T-cell (primary cell): ENCODE results near the gene MYO5C. TPM values are rescaled to one million over a fixed set of nuclear protein-coding genes. Genes with fewer than 3 reads are reported as not detected.

Experiments
- ATAC-seq, 4 experiments: fragments of 200-7000 bp in 3 of 4; fragments of 150-1000 bp in 1 of 4; cut with Tn5 transposase; replicated peaks in 1 of 4; 1 replicate in 3 of 4; 2 replicates in 1 of 4; pipeline ENCODE4 v1.10.0; 2021; ENCODE audit warnings: moderate library complexity in 3 of 4, mild to moderate bottlenecking in 2 of 4, moderate number of reproducible peaks in 1 of 4
- CTCF ChIA-PET, 2 donors: fragments of 300-600 bp; sonication (Branson Sonifier 250); formaldehyde crosslinking; loops; one replicate each; lab custom pipeline; 2022; ENCODE audit warnings: antibody characterized with exemption in 2 of 2; lab: Charles Lee
- POLR2A ChIA-PET, 2 donors: fragments of 300-600 bp; sonication (Branson Sonifier 250); formaldehyde crosslinking; loops; one replicate each; lab custom pipeline; 2022; ENCODE audit warnings: antibody characterized with exemption in 2 of 2; lab: Charles Lee
- DNase-seq, 35 experiments: peaks; one replicate each; pipeline versions ENCODE4 v3.0.0 to v3.0.0-alpha.2; 2013 to 2023
- H3K27ac ChIP-seq: one replicate; pipeline ENCODE4 v1.5.1; 2013; ENCODE audit warnings: low read length
- H3K27me3 ChIP-seq, 2 experiments: replicated peaks in 1 of 2; 1 replicate in 1 of 2; 2 replicates in 1 of 2; pipeline versions ENCODE4 v1.6.1 to v1.7.0; 2013; ENCODE audit warnings: low read length in 1 of 2, mixed read lengths in 1 of 2; ENCODE audit not compliant: control insufficient read depth in 2 of 2, insufficient read depth in 2 of 2; ENCODE audit errors: extremely low read depth in 1 of 2
- H3K36me3 ChIP-seq, 2 donors: 1 replicate in 1 of 2; 2 replicates in 1 of 2; pipeline versions ENCODE4 v1.6.1 to v1.7.0; 2013; ENCODE audit warnings: low read length in 1 of 2; ENCODE audit not compliant: control insufficient read depth in 2 of 2, insufficient read depth in 1 of 2; ENCODE audit errors: extremely low read depth in 1 of 2
- H3K4me1 ChIP-seq, 2 experiments: 1 replicate in 1 of 2; 2 replicates in 1 of 2; pipeline versions ENCODE4 v1.6.1 to v1.7.0; 2013; ENCODE audit warnings: low read length in 2 of 2, mixed read lengths in 1 of 2; ENCODE audit not compliant: insufficient read depth in 2 of 2, control insufficient read depth in 1 of 2; ENCODE audit errors: extremely low read depth in 1 of 2
- H3K4me3 ChIP-seq, 2 donors: 1 replicate in 1 of 2; 2 replicates in 1 of 2; pipeline versions ENCODE4 v1.5.1 to v1.7.0; 2013; ENCODE audit warnings: mild to moderate bottlenecking in 2 of 2, low read length in 1 of 2, moderate library complexity in 1 of 2; ENCODE audit not compliant: control insufficient read depth in 1 of 2; ENCODE audit errors: extremely low read depth in 1 of 2
- H3K9me3 ChIP-seq: 2 replicates; pipeline ENCODE4 v1.7.0; 2013
- H3K27ac Mint-ChIP-seq, 2 donors: one replicate each; pipeline ENCODE4 v1.8.0; 2020 to 2021; ENCODE audit warnings: mild to moderate bottlenecking in 2 of 2, mixed read lengths in 2 of 2
- H3K27me3 Mint-ChIP-seq, 2 donors: one replicate each; pipeline ENCODE4 v1.8.0; 2021 to 2022; ENCODE audit warnings: mixed read lengths in 2 of 2
- H3K36me3 Mint-ChIP-seq: one replicate; pipeline ENCODE4 v1.8.0; 2021; ENCODE audit warnings: mixed read lengths
- H3K4me1 Mint-ChIP-seq, 3 donors: one replicate each; pipeline ENCODE4 v1.8.0; 2020 to 2022; ENCODE audit warnings: mixed read lengths in 3 of 3, mild to moderate bottlenecking in 1 of 3
- H3K4me3 Mint-ChIP-seq, 3 donors: one replicate each; pipeline ENCODE4 v1.8.0; 2020 to 2022; ENCODE audit warnings: mild to moderate bottlenecking in 3 of 3, mixed read lengths in 3 of 3, moderate library complexity in 3 of 3
- H3K9me3 Mint-ChIP-seq, 3 donors: one replicate each; pipeline ENCODE4 v1.8.0; 2020 to 2022; ENCODE audit warnings: mixed read lengths in 3 of 3
- WGBS: methylation state at CpG from one replicate; pipeline ENCODE4 v1.1.5; 2013; ENCODE audit warnings: missing lambda C conversion rate; ENCODE audit not compliant: insufficient coverage; 5-methylcytosine and 5-hydroxymethylcytosine counted together
- total RNA-seq, 35 experiments: library from RNA in 6 of 35; stranded (reverse) in 6 of 35; fragments of 120-200 nt in 1 of 35; gene quantifications; one replicate each; pipeline versions ENCODE4 v1.2.1 to v1.2.4 and lab custom pipeline; 2013 to 2026

Gene MYO5C
- total RNA-seq (under 1 TPM; 0.33 to 0.73 (median 0.53) TPM), total RNA-seq (lab: John Stamatoyannopoulos, UW) (0.17 to 3.0 (median 0.82) reads per million in 29 experiments)
- total RNA-seq (2013): 0.57 TPM

- no peak within 1 kb of the TSS for H3K27ac Mint-ChIP-seq
- DNase-seq: no peak
These were observed at the start of gene MYO5C for GRCh38 chr15:52295421-52296001. Gene MYO5C, minus strand, starts transcription at chr15:52295804. Its CDS starts 168 bp downstream, at chr15:52295636.

GRCh38 chr15:52344592-52344991 lies 49.0 kb upstream of the MYO5C start:
- peaks cover 2 to 42% of the 10 kb centered on the region in 2 donors for H3K36me3 ChIP-seq
- H3K9me3 ChIP-seq: no peaks in the 10 kb centered on the region
- Mint-ChIP-seq H3K27ac (no peak overlapping the region), H3K4me1 (no peaks in the 10 kb centered on the region), H3K4me3 (no peak overlapping the region), H3K36me3 (peaks cover 41% of the 10 kb centered on the region), H3K9me3 (no peaks in the 10 kb centered on the region), H3K27me3 (no peaks in the 10 kb centered on the region)
- H3K27ac ChIP-seq: no peak overlapping the region
- no peaks in the 10 kb centered on the region for H3K27me3 ChIP-seq
- DNase-seq: no peak
- H3K4me3 ChIP-seq: no peak overlapping the region
- POLR2A ChIA-PET: interaction anchor here in 1 of 2 donors (0.7 kb wide), 1 partner anchor 19 kb away, joined by 3 read pairs; no protein-coding TSS in a partner anchor
- no peaks in the 10 kb centered on the region for H3K4me1 ChIP-seq
- CTCF ChIA-PET: interaction anchor here in 1 of 2 donors (0.8 kb wide), 1 partner anchor 1230 kb away, joined by 3 read pairs; no protein-coding TSS in a partner anchor
- WGBS: no CpG with 5 or more reads among the region's 1 CpG
- no peak for ATAC-seq

More at GRCh38 chr15:52295421-52296001, at the start of gene MYO5C:
- ChIA-PET POLR2A (no interaction called here), CTCF (no interaction called here)
- Histone ChIP-seq H3K4me3 (peak within 1 kb of the TSS in 1 of 2 donors; percentile 25), H3K27me3 (peaks cover 0 to 29% of the 10 kb centered on the region in 2 experiments), H3K4me1 (peaks cover 0 to 10% of the 10 kb centered on the region in 2 experiments), H3K9me3 (no peaks in the 10 kb centered on the region), H3K27ac (no peak within 1 kb of the TSS), H3K36me3 (no peaks in the 10 kb centered on the region)
- WGBS: 2% methylated on average over 65 of the region's 65 CpGs
- Mint-ChIP-seq H3K4me3 (peak within 1 kb of the TSS; percentile 42 to 66 (median 49)), H3K27me3 (peaks cover 31 to 40% of the 10 kb centered on the region in 2 donors), H3K4me1 (peaks cover 5 to 7% (median 5%) of the 10 kb centered on the region in 3 donors), H3K36me3 (no peaks in the 10 kb centered on the region), H3K9me3 (no peaks in the 10 kb centered on the region)
- peak in 3 of 4 experiments; percentile 44 to 49 (median 49) for ATAC-seq

- H3K9me3 Mint-ChIP-seq: no peaks in the 10 kb centered on the region
- H3K4me1 ChIP-seq: no peaks in the 10 kb centered on the region
- H3K27me3 Mint-ChIP-seq: no peaks in the 10 kb centered on the region
- no peaks in the 10 kb centered on the region for H3K9me3 ChIP-seq
- WGBS: no CpG with 5 or more reads among the region's 3 CpGs
- no peaks in the 10 kb centered on the region for H3K27me3 ChIP-seq
- no peak overlapping the region for H3K4me3 Mint-ChIP-seq
- H3K27ac Mint-ChIP-seq: no peak overlapping the region
- H3K4me1 Mint-ChIP-seq: no peaks in the 10 kb centered on the region
- POLR2A ChIA-PET: no interaction called here
- H3K36me3 ChIP-seq: peaks cover 2 to 38% of the 10 kb centered on the region in 2 donors
- H3K4me3 ChIP-seq: no peak overlapping the region
- no peak overlapping the region for H3K27ac ChIP-seq
- CTCF ChIA-PET: interaction anchor here (0.8 to 1.0 kb wide), 2 partner anchors 13 kb away, joined by 3 read pairs; no protein-coding TSS in a partner anchor
- DNase-seq: no peak
- no peak for ATAC-seq
- peaks cover 37% of the 10 kb centered on the region for H3K36me3 Mint-ChIP-seq
These were observed 48.2 kb upstream of the MYO5C start for GRCh38 chr15:52343831-52344230.

GRCh38 chr15:52340093-52340492 lies 44.5 kb upstream of the MYO5C start:
- 98% methylated on average over 13 of the region's 16 CpGs for WGBS
- H3K9me3 ChIP-seq: no peaks in the 10 kb centered on the region
- Mint-ChIP-seq H3K36me3 (peaks cover 26% of the 10 kb centered on the region), H3K4me1 (peaks cover 0 to 3% (median 0%) of the 10 kb centered on the region in 3 donors), H3K27ac (peak overlapping the region in 1 of 2 donors; percentile 19), H3K9me3 (no peaks in the 10 kb centered on the region), H3K27me3 (no peaks in the 10 kb centered on the region), H3K4me3 (no peak overlapping the region)
- no peaks in the 10 kb centered on the region for H3K4me1 ChIP-seq
- no peak for ATAC-seq
- H3K36me3 ChIP-seq: peaks cover 2 to 30% of the 10 kb centered on the region in 2 donors
- H3K27me3 ChIP-seq: no peaks in the 10 kb centered on the region
- POLR2A ChIA-PET: interaction anchor here in 1 of 2 donors (0.6 to 0.7 kb wide), 2 partner anchors 1606 to 1837 kb away, joined by 4 read pairs; no protein-coding TSS in a partner anchor
- CTCF ChIA-PET: no interaction called here
- H3K27ac ChIP-seq: no peak overlapping the region
- DNase-seq: no peak
- H3K4me3 ChIP-seq: no peak overlapping the region

GRCh38 chr15:52338891-52339290 lies 43.3 kb upstream of the MYO5C start:
- Histone ChIP-seq H3K27ac (no peak overlapping the region), H3K4me1 (no peaks in the 10 kb centered on the region), H3K4me3 (no peak overlapping the region), H3K27me3 (no peaks in the 10 kb centered on the region), H3K9me3 (no peaks in the 10 kb centered on the region), H3K36me3 (peaks cover 2 to 28% of the 10 kb centered on the region in 2 donors)
- ChIA-PET POLR2A (no interaction called here), CTCF (interaction anchor here in 1 of 2 donors (0.6 to 0.9 kb wide), 2 partner anchors 17 to 392 kb away, joined by 3 to 4 read pairs; no protein-coding TSS in a partner anchor)
- Mint-ChIP-seq H3K27me3 (no peaks in the 10 kb centered on the region), H3K36me3 (peaks cover 26% of the 10 kb centered on the region), H3K4me1 (peaks cover 0 to 3% (median 0%) of the 10 kb centered on the region in 3 donors), H3K4me3 (no peak overlapping the region), H3K27ac (no peak overlapping the region), H3K9me3 (no peaks in the 10 kb centered on the region)
- no CpG with 5 or more reads among the region's 1 CpG for WGBS
- no peak for ATAC-seq
- DNase-seq: no peak

- ChIA-PET POLR2A (no interaction called here), CTCF (interaction anchor here in 1 of 2 donors (0.9 kb wide), 1 partner anchor 393 kb away, joined by 3 read pairs; no protein-coding TSS in a partner anchor)
- H3K36me3 ChIP-seq: peaks cover 2 to 28% of the 10 kb centered on the region in 2 donors
- DNase-seq: no peak
- H3K4me1 Mint-ChIP-seq: peaks cover 0 to 5% (median 1%) of the 10 kb centered on the region in 3 donors
- H3K36me3 Mint-ChIP-seq: peaks cover 24% of the 10 kb centered on the region
- H3K4me3 ChIP-seq: no peak overlapping the region
- H3K4me3 Mint-ChIP-seq: no peak overlapping the region
- H3K27ac Mint-ChIP-seq: peak overlapping the region; percentile 28 to 46
- H3K9me3 ChIP-seq: no peaks in the 10 kb centered on the region
- peak overlapping the region; percentile 15 for H3K27ac ChIP-seq
- H3K9me3 Mint-ChIP-seq: no peaks in the 10 kb centered on the region
- H3K4me1 ChIP-seq: no peaks in the 10 kb centered on the region
- no peaks in the 10 kb centered on the region for H3K27me3 Mint-ChIP-seq
- no peak for ATAC-seq
- H3K27me3 ChIP-seq: no peaks in the 10 kb centered on the region
- 100% methylated on average over 2 of the region's 3 CpGs for WGBS
These were observed 42.5 kb upstream of the MYO5C start for GRCh38 chr15:52338058-52338457.
